Fibroblast of upper back skin (primary cell): ENCODE measurements around the gene CFAP221.
A peak's percentile ranks its signal among the peaks of the same experiment; 100 is the strongest.

Experiments
- DNase-seq: peaks from one replicate; pipeline ENCODE4 v3.0.0-alpha.2; 2013

CFAP221 gene

DNA sequence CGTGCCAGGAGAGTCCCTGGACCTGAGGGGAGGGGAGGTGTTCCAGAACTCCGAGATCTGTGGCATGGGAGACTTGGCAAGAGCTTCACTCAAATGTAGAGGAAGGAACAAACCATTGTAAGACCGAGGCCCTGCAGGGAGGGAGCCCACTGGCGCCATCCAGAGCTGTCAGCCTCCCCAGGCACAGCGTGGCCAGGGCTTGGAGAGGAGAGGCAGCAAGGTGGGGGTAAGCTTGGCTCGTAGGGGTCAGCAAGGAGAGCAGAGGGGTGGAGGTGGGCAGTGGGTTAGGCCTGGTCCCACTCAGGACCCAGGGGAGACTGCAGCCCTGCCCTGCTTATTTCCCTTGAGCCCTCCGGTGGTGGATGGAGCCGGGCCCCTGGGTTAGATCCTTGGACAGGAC is 138.3 kb downstream of the CFAP221 start:
- DNase-seq = no peak

DNA sequence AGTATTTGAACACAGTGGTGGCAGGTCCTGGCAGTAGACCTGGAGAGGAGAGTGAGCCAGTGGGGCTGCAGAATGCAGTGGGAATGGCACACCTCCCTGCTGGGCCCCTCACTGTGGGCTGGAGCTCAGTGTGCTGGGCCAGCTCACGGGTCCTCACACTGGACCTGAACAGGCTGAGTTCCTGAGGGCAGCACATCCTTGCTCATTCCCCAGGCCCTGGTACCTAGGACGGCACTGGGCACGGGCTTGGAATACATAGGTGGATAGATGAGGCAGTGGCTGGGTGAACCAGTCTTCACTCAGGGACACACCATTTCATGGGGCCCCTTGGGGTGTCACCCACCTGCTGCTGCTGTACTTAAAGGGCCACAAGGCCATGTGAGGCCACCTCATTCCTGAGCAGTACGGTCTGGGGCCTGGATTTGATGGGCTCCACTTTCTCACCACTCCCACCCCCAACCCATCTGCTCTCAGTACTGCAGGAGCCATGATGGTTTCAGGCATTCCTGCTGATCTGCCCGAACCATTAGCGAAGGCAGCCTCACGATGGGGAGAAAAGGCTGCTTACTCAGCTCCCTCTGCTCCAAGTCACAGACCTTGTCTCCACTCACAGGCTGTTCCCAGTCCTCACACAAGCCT is 138.9 kb downstream of the CFAP221 start:
- DNase-seq = no peak

DNA sequence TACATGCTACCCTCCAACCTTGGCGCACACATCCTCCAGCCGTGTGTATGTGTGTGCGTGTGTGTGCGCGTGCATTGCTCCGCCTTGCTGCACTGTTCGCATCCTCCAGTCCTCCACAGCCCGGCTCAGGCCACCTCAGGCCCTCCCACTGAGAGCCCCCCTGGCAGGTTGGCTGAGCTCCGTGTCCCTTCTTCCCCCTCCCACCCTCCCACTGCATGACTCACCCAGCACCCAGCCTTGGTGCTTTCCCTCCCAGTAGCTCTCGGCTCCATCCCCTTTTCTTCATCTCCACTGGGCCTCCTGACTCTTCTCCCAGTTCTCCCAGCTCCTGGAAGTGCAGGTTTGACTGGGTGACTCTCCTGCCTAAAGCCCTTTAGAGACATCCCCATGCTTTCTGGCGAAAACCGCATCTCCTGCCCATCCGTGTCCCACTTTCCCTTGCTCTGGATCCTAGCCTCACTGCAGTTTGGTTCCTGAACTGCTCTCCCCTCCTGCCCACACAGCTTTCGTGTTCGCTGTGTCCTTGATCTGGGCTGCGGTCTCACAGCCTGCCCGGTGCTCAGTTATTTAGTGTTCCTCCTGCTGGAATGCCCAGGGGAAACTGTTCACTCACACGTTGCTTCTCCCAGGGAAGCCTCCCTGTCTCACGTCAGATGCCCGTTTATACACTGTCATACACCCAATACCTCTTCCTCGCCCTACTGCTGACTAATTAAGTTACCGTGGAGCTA is 139.6 kb downstream of the CFAP221 start:
- DNase-seq = peak; percentile 23

DNA sequence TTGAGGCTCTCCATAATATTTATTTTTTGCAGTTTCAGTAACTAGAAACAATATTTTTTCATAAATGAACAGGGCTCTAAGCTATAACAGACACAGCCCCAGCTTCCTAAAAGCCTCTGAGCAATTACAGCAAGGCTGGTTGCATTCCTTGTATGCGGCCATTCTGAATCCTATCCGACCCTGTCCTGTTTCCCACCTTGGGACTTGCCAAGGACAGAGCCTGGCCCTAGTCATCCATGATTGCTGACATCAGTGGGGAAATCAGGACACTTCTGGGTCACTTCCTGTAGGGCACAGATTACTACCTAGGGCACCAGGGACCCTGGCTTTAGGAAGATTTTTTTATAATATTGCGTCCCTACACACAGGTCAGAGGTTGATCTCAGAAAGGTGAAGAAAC is 140.3 kb downstream of the CFAP221 start:
- DNase-seq = no peak

DNA sequence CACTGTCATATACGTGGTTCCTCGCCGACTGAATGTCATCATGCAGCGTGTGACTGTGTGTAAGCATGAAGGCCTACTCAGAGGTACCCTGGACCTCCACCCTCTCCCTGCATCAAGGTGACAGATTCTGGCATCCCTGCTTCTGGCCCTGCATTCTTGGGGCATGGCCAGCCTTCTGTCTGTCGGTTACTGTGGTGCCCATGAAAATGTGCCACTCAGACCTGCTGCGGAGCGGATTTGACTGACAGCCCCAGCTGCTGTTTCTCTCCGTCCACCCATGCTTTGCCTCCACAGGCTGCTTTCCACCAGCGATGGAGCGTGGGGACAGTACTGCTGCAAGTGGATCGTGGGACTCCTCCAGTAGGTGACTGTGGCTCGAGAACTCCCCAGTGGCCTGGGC is 144.4 kb downstream of the CFAP221 start:
- no peak for DNase-seq

DNA sequence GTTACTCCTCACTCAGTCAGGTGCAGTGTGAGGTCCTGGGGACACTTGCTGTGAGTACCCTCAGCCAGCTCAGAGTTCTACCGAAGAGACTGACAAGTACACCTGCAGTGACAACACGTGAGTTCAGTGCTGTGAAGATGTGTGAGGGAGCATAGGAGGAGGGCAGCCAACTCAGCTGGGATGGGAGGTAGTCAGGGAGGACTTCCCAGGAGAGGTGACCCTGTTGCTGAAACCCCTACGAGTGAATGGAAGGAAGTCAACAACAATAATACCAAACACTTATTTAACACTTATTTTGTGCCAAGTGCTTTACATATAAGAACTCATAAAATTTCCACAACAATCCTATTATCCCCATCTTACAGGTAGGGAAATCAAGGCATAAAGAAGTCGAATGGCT is 145.0 kb downstream of the CFAP221 start:
- no peak for DNase-seq

DNA sequence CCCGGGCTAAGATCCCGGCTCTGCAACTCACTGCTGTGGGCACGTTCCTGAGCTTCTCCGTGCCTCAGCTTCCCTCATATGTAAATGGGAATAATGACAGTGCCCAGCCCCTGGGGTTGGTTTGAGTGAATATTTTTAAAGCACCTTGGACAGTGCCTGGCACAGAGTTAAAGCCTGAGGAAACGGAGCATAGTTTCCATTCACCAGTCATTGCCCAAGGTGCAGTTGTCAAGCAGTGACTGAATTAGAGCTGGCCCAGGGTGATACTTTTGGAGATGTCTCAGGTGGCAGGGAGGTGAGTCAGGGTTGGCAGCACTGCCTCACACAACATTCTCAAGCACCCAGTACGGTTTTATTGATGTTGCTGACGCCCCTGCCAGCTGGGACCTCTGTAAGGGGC is 146.9 kb downstream of the CFAP221 start:
- no peak for DNase-seq

DNA sequence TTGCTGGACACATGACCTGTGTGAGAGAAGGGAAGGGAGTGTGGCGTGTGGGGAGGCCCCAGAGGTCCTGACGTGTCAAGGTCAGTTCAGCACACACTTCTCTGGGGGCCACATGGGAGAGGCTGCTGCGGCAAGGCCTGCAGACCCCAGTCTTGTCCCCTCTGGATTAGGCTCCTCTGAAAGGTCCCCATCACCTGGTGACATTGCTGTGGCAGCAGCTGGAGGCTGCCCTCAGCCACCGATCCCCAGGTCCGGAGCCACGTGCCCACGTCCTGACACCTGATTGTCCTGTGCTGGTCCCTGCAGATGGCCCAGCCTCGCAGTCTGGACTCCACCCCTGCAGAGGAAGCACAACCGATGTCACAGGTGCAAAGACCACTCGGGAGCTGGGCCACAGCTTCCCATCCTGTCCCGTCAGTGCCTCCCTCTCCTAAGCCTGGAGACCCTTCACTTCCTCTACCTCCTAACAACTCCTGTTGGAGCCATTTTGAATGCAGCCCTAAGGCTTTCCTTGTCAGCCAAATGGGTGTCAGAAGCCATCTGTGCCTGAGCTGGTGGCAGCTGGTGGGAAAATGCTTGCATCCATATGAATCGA is 147.5 kb downstream of the CFAP221 start:
- DNase-seq = no peak

DNA sequence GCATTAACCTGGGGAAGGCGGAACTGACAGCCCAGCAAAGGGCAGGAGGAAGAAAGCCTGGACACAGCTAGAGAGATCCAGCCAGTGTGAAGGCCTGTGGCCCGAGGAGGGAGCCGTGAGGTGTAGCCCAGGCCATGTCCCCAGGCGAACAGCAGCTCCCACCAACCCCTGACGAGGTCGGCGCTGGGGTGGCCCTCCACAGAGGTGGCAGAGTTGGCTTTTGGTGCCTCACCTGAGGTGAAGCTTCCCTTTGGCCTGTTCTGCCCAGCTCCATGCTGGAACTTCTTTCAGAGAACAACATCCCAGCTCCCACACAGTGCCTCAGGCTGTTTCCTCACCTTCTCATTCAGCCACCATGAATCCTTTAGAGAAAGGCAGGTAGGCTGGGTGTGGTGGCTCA is 148.1 kb downstream of the CFAP221 start:
- no peak for DNase-seq

DNA sequence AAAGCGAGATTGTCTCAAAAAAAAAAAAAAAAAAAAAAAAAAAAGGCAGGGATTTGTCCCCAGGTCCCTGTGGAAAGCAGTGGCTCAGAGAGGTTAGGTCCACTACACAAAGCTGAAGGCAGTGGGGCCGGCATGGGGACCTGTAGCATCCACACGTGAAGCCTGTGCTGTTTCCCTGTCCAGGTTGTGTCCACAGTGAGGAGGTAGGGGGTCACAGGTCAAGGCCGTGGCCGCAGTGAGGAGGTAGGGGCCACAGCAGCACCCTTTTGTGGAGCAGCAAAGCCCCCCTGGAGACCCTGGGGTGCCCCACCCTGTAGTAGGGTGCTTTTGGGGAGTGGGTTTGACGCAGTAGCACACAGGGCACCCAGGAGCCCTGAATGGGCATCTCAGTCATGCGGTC is 148.7 kb downstream of the CFAP221 start:
- DNase-seq = no peak

DNA sequence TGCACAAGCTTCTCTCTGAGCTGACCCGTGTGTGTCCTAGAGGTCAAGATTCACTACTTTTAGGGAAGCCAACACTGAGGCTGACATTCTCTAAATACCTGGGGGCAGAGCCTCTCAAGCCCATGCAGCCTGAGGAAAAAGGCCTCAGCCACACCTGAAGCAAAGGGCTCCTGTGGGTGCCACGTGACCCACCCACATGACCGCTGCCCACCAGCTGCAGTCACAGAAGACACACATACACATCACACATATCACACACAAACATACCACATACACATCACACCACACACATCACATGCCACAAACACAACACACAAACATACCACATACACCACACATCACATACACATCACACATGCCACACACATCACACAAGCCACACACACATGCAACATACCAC is 149.3 kb downstream of the CFAP221 start:
- no peak for DNase-seq

DNA sequence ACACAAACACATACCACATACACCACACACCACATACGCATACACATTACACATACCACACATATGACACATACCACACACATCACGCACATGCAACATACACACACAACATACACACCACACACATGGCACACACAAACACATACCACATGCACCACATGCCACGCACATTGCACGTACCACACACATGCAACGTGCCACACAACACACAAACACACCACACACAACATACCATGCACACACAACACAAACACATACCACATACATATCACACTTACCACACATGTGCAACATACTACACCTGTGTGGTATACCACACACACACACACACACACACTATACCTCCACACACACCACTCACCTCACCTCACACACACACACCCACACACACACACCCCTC is 149.7 kb downstream of the CFAP221 start:
- no peak for DNase-seq

DNA sequence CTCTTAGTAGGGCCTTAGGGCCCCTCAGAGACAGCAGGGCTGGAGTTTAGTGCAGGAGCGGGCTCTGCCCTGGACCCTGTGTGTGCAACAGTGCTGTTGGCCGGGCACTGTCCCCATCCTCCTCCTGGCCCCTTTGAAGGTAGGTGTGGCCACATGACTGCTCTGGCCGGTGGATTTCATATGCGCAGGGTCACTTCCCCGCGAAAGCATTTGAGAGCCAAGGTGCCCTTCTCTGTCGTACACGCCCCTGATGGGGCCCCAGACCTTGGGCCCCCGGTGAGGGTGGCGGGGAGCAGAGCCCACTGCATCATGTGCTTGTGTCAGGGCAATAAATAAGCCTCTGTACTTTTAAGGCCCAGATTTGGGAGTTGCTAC is 150.2 kb downstream of the CFAP221 start:
- DNase-seq = no peak

DNA sequence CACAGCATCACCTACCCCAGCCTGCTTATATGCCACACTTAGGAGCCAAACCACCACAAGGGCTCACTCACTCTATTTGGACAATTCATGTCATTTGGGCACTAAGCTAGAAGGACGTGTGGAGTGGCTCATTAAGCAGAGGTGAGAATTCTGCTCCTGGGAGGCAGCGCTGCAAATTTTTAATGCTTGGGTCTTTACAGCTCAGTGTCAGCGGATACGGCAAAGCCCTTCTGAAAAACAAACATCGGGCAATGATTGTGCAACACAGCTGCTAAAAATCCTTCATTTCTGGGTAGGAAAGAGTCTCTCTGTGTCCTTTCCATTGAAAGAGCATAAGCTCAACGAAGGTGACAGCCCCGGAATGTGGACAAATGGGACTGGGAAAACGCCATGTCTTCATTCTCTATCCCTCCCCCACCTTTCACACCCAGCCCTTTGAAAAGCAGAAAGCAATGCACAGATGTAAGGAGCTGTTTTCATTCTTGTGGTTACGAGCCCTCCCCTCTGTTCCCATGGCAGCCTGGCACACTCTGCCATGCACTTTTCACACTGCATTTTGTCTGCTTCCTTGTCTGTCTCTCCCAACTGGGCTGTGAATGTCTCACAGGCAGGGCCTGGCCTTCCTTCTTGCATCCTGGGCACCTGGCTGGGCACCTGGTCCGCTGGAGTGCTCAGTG is 150.7 kb downstream of the CFAP221 start:
- DNase-seq = peak; percentile 62

DNA sequence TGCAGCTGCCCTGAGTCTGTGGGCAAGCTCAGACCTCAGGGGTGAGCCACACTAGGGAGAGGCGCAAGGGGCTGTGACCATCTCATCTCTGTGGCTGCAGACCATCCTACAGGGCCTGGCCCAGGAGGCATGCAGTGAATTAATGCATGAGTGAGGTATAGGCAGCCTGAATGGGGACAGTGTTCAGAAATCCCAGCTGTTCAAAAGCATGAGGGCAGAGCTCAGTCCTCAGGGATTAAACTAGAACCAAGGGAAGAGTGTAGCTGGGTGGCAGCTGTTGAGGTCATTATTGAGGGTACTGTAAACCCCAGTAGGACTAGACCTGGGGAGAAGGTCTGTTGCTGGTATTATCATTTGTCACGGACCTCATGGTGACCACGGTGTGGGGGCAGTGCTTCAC is 151.8 kb downstream of the CFAP221 start:
- DNase-seq = no peak

DNA sequence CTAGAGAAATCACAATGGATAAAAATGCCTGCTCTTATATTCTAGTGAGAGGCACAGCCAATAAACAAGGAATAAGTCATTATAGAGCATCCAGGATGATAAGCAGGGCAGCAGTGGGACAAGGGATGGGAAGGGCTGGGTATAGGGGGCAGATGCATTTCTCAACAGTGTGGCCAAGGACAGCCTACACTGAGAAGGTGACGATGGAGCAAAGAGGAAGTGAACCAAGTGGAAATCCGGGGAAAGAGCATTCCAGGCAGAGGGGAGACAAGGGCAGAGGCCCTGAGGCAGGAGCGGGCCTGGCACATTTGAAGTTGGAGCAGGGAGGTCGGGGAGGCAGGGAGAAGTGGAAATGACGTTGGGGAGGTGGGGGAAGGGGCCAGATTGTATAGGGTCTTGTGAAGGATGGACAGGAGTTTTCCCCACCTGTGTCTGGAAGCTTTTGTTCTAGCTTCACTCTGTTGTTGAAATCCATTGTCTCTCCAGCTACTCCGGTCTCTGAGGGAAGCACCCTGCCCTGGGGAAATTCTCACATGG is 152.3 kb downstream of the CFAP221 start:
- DNase-seq = no peak

DNA sequence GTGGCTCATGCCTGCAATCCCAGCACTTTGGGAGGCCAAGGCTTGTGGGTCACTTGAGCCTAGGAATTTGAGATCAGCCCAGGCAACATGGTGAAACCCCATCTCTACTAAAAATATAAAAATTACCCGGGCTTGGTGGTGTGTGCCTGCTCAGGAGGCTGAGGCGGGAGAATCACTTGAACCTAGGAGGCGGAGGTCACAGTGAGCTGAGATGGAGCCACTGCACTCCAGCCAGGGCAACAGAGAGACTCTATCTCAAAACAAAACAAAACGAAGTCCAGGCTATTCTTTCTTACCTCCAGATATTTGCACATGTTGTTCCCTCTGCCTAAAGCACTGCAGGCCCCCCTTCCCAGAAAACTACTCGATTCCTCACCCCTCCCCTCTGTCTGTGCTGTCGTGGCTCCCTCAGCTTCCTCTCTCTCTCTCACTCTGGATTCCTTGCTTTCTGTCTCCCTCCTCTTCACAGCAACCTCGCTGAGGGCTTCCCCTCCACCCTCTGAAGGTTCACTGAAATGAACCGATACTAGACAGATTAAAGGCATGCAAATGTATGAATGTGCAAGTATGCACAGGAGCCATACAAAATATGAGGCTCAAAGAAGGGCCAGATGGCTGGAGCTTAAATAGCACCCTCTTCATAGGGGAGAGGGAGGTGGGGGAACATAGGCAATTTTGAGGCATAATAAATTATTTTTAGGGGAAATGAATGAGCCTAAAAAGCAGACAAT is 153.2 kb downstream of the CFAP221 start:
- DNase-seq = no peak

DNA sequence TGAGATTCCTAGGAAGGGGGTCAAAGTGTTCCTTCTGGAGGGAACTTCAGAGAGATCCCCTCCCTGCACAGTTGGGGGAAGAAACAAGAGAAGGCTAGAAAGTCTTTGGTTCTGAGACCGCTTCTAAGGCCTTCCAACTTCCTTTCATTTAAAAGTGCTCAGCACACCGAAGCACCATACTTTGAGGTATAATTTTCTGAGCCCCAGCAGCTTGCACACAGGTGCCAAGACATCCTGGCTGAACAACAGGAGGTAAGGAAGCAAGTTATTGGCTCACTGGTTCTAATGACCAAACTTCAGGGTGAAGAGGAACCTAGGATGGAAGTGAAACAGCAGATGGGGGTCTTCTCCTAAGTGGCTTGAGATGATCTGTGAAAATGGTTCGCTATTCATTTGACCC is 154.0 kb downstream of the CFAP221 start:
- no peak for DNase-seq

DNA sequence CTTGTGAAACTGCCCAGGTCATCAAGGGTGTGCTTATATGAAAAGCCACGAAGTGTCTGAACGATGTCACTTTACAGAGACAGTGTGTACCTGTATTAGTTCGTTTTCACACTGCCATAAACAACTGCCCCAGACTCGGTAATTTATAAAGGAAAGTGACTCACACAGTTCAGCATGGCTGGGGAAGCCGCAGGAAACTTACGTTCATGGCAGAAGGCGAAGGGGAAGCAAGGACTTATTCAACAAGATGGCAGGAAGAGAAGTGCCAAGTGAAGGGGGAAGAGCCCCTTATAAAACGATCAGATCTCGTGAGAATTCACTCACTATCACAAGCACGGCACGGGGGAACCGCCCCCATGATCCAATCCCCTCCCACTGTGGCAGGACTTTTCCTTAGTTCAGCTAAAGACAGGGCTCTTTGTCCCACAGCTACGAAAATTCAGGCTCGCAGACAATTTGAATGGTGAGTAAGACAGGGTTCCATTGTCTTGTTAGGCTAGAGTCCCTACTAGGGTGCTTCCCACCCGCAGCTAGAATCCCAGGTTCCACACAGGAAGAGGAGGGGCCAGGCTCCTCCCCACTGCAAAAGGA is 154.9 kb downstream of the CFAP221 start:
- no peak for DNase-seq

DNA sequence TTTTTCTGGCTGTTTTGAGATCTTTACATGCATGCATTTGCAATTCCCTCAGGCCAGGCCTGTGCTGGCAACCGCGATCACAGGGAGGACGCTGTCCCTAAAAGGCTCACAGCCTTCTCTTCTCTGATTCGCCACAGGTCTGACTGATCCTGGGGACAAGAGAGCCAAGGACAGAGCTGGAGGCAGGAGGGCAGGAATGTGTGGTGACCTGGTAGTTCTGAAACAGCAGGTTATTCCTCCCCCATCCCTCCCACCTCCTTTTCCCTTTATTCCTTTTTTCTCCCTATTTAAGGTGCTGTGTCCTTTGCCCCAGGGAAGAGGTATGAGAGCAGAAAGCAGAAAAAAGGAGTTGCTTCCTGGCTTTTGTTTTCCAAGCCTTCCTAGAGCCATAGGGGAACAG is 156.6 kb downstream of the CFAP221 start:
- no peak for DNase-seq

DNA sequence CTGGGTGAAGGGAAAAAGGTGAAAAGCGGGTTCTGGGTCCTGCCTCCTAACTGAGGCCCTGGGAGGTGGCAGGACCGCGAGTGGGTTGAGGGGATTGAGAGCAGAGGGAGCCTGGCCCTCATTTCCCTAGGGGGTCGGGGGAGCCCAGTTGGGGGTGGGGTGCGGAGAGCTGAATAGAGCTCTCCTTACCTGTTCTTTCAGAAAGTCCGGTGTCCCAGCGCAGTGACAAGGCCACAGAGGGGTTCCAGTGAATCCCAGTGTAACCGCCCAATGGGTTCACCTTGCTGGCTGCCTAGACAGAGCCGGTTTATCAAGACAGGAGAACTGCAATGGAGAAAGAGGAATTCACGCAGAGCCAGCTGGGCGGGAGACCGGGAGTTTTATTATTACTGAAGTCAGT is 157.1 kb downstream of the CFAP221 start:
- no peak for DNase-seq

DNA sequence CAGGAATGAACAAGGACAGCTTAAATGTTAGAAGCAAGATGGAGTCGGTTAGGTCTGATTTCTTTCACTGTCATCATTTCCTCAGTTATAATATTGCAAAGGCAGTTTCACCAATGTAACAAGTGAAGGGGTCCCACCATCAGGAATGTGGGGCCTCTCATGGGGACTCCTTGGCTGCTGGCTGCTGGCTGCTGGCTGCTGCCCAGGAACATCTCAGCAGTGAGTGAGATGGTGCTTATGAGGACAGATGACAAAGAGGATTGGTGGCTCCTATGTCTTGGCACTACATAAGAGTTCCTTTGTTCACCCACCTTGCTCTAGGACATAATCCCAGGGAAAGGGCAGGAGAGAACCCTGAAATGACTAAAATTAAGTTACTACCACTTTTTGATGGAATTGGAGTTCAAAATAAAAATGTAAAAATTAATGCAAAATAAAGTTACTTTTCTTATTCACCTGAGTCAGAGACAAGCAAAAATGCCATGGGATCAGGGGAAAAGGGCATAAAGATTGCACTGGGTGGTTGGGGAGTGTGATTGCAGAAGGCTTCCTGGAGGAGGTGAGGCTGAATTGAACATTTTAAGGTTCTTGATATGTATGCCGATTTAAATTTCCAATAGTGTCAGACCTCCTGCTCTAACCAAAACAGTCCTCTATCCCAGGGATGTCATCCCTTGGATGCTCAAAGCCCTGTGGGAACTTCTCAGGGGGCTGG is 158.1 kb downstream of the CFAP221 start:
- DNase-seq = peak; percentile 28
